HepG2 (cell line): ENCODE results near the gene LHB. TPM values are rescaled to one million over a fixed set of nuclear protein-coding genes. Genes with fewer than 3 reads are reported as not detected.

Source experiments
- ATAC-seq: fragments of 200-7000 bp; cut with Tn5 transposase; 3 replicates; pipeline ENCODE4 v1.9.1; 2020; ENCODE audit warnings: mild to moderate bottlenecking, moderate library complexity
- BruUV-seq: library from RNA; stranded (reverse); fragments of 400-500 nt; replicated peaks from 2 replicates; lab custom pipeline; 2021; lab: Mats Ljungman, UMichigan
- CTCF ChIA-PET: fragments of 300-600 bp; formaldehyde crosslinking; extraction: SDS; loops from one replicate; lab custom pipeline; 2021; ENCODE audit warnings: low total read pairs, inconsistent platforms, low intra/inter-chr PET ratio; lab: Yijun Ruan, JAX
- POLR2A ChIA-PET: fragments of 350-600 bp; sonication (Branson Sonifier 250); formaldehyde crosslinking; loops from one replicate; lab custom pipeline; 2020; ENCODE audit warnings: antibody characterized with exemption, inconsistent platforms; lab: Yijun Ruan, JAX
- DNase-seq: peaks from one replicate; pipeline ENCODE4 v3.0.0-alpha.2; 2015; ENCODE audit warnings: low spot score
- FAIRE-seq: peaks from 3 replicates; lab custom pipeline; 2011; peaks lifted over from hg19 to GRCh38; lab: Jason Lieb, UNC
- H2AFZ ChIP-seq: one replicate; pipeline ENCODE4 v1.6.1; 2011; ENCODE audit warnings: low read length, inconsistent platforms
- H3K27ac ChIP-seq: fragments of 300-600 bp; 3 replicates; pipeline ENCODE4 v1.8.0; 2011; ENCODE audit warnings: mixed run types, mild to moderate bottlenecking, mixed read lengths, low read length, inconsistent platforms; ENCODE audit not compliant: insufficient read depth; ENCODE audit errors: extremely low read length
- H3K27me3 ChIP-seq, 2 experiments: fragments of 200-600 bp in 1 of 2; 2 replicates in 1 of 2; 3 replicates in 1 of 2; pipeline versions ENCODE4 v1.6.0 to v1.8.0; 2011; ENCODE audit warnings: low read length in 2 of 2, mild to moderate bottlenecking in 2 of 2, moderate library complexity in 2 of 2, inconsistent platforms in 1 of 2; ENCODE audit not compliant: insufficient read depth in 2 of 2, control insufficient read depth in 1 of 2
- H3K36me3 ChIP-seq, 2 experiments: fragments of 200-600 bp in 1 of 2; replicated peaks in 1 of 2; 2 replicates in 1 of 2; 3 replicates in 1 of 2; pipeline versions ENCODE4 v1.5.1 to v1.8.0; 2011; ENCODE audit warnings: low read length in 2 of 2, inconsistent platforms in 1 of 2; ENCODE audit not compliant: insufficient read depth in 2 of 2, control insufficient read depth in 1 of 2
- H3K4me1 ChIP-seq: 2 replicates; pipeline ENCODE4 v1.5.1; 2012; ENCODE audit warnings: low read length, inconsistent platforms; ENCODE audit not compliant: insufficient read depth
- H3K4me2 ChIP-seq: 2 replicates; pipeline ENCODE4 v1.6.0; 2011; ENCODE audit warnings: low read depth, low read length, inconsistent platforms
- H3K4me3 ChIP-seq, 3 experiments: fragments of 200-600 bp in 1 of 3; sonication (generic), shearing (Covaris generic) in 1 of 3; replicated peaks in 1 of 3; 2 replicates each; pipeline ENCODE4 v1.5.1; 2011 to 2016; ENCODE audit warnings: low read length in 3 of 3, inconsistent platforms in 2 of 3, low read depth in 2 of 3, mild to moderate bottlenecking in 2 of 3, control low read depth in 1 of 3, mixed read lengths in 1 of 3; ENCODE audit not compliant: insufficient read depth in 1 of 3
- H3K79me2 ChIP-seq: one replicate; pipeline ENCODE4 v1.6.1; 2011; ENCODE audit warnings: low read length, inconsistent platforms; ENCODE audit not compliant: insufficient read depth
- H3K9ac ChIP-seq: 2 replicates; pipeline ENCODE4 v1.6.0; 2011; ENCODE audit warnings: mild to moderate bottlenecking, low read depth, low read length, inconsistent platforms; ENCODE audit not compliant: insufficient read depth
- H3K9me3 ChIP-seq: 2 replicates; pipeline ENCODE4 v1.5.1; 2012; ENCODE audit warnings: mild to moderate bottlenecking, low read length
- H4K20me1 ChIP-seq: 2 replicates; pipeline ENCODE4 v1.6.0; 2011; ENCODE audit warnings: inconsistent platforms, mild to moderate bottlenecking, low read length, moderate library complexity; ENCODE audit not compliant: insufficient read depth
- HNRNPLL ChIP-seq: fragments of 200-400 bp; formaldehyde crosslinking; IDR thresholded peaks from 2 replicates; pipeline ENCODE4 v1.6.1; 2017; ENCODE audit warnings: mild to moderate bottlenecking, low read depth, low read length; ENCODE audit not compliant: poor library complexity, severe bottlenecking
- POGK ChIP-seq: sonication (generic); formaldehyde crosslinking; conservative IDR thresholded peaks from 2 replicates; pipeline ENCODE4 v1.8.0; 2022; ENCODE audit warnings: mild to moderate bottlenecking, moderate library complexity, missing genetic modification reagents
- SUZ12 ChIP-seq: fragments of 150-350 bp; IDR thresholded peaks from 2 replicates; pipeline ENCODE4 v1.6.1; 2014; ENCODE audit warnings: low read depth, low read length
- UBTF ChIP-seq: sonication (generic); formaldehyde crosslinking; IDR thresholded peaks from 2 replicates; pipeline ENCODE4 v1.4.0; 2020; ENCODE audit warnings: mild to moderate bottlenecking, missing genetic modification reagents
- YY1 ChIP-seq: IDR thresholded peaks from 2 replicates; pipeline ENCODE4 v1.6.1; 2011; ENCODE audit warnings: low read length, low read depth, moderate library complexity, mild to moderate bottlenecking; ENCODE audit not compliant: insufficient read depth, insufficient replicate concordance
- ZSCAN22 ChIP-seq: sonication (generic); formaldehyde crosslinking; IDR thresholded peaks from 2 replicates; pipeline ENCODE4 v1.4.0; 2020; ENCODE audit warnings: mild to moderate bottlenecking, missing genetic modification reagents
- WGBS: methylation state at CpG from one replicate; pipeline ENCODE4 v1.1.6; 2017; ENCODE audit warnings: low lambda C conversion rate; 5-methylcytosine and 5-hydroxymethylcytosine counted together
- in situ Hi-C: cut with HindIII; loops from 2 replicates; pipeline ENCODE4 v1.10.0; 2017; ENCODE audit warnings: low pct_unique_long_range_greater_than_20kb; ENCODE audit not compliant: extremely low pct_ligation_motif_present
- intact Hi-C: fragments of 100-400 bp; cut with micrococcal nuclease; formaldehyde crosslinking; loops from one replicate; pipeline ENCODE4 v1.10.0; 2022; ENCODE audit not compliant: unreplicated experiment
- polyA plus RNA-seq, 8 experiments: library from polyadenylated mRNA; depleted of rRNA in 3 of 8; stranded (reverse) in 7 of 8; unstranded in 1 of 8; fragments of >200 nt; fragmentation: Illumina TruSeq in 4 of 8; extraction: Trizol in 4 of 8; gene quantifications; 2 replicates each; pipeline versions ENCODE4 v1.2.1 to v1.2.3, GENCODE V29; 2011 to 2016; ENCODE audit warnings: low read depth in 4 of 8, missing spikeins in 1 of 8, mixed read lengths in 1 of 8; ENCODE audit not compliant: insufficient read depth in 1 of 8
- total RNA-seq, 5 experiments: library from RNA; depleted of rRNA; stranded (reverse); fragments of >200 nt; fragmentation: Illumina TruSeq; extraction: Trizol; gene quantifications; 2 replicates each; pipeline ENCODE4 v1.2.3, GENCODE V29; 2016; ENCODE audit warnings: low read depth in 1 of 5
- TF ChIP-seq, protein P1 (sequence below): sonication (generic); formaldehyde crosslinking; IDR thresholded peaks from 2 replicates; pipeline ENCODE4 v1.5.0; 2020; ENCODE audit warnings: mild to moderate bottlenecking, missing genetic modification reagents, moderate library complexity
- TF ChIP-seq, protein P2 (sequence below): sonication (generic); formaldehyde crosslinking; IDR thresholded peaks from 2 replicates; pipeline ENCODE4 v1.4.0; 2020; ENCODE audit warnings: mild to moderate bottlenecking, missing genetic modification reagents, borderline replicate concordance

Gene LHB
- total and polyA plus RNA-seq, 2 of the 13 experiments (the other 11 are each of a cell fraction or from before 2014, with no cell fraction given), result not detected

DNA sequence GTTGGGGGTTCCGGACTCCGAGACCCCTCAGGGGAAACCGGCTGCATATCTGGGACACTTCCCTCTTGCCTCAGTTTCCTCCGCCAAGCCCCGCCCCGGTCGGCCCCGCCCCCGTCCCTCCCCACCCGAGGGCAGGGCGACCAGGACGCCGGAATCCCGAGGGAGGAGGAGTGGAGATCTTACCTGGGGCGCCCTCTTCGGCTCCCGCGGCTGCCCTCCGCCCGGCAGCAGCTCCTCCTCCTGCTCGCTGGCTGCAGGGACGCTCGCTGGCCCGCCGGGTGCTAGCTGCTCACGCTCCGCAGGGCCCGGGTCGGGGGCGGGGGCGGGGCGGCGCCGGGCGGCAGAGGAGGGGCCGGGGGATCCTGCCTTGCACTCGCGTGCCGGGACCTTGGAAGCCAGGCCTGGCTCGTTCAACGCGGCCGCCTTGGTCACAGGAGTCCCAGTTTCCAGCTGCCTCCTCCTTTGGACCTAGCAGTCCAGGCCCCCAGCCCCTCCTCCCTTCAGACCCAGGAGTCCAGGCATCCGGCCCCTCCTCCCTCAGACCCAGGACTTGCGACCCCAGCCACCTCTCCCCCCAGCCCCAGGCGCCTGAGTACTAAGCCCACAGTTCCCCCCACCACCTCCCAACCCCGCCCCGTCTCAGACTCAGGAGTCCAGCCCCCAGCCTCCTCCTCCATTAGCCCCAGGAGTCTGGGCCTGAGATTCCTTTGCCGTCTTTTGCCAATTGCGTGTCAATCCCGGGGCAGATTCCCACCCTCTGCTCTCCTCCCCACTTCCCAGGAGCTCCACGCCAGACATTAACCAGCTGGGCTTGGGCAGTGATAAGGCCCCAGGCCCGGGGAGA lies 48.1 kb upstream of the LHB start, which contains the start of gene NTF4:
Gene NTF4 (minus strand): TSS at position 51 of the 844 bp plus-strand sequence. CDS start 2,821 bp downstream, outside the sequence.
- Histone ChIP-seq H3K27ac (no peak within 1 kb of the TSS), H3K79me2 (no peaks in the 10 kb centered on the region), H3K4me2 (peak within 1 kb of the TSS; percentile 39; the same call in 1 of the 2 replicates), H3K9me3 (no peaks in the 10 kb centered on the region), H3K4me1 (peaks cover 8% of the 10 kb centered on the region; the same call in 1 of the 2 replicates), H3K36me3 (no peaks in the 10 kb centered on the region), H2AFZ (no peak within 1 kb of the TSS), H3K27me3 (peaks cover 1 to 44% of the 10 kb centered on the region in 2 experiments; a peak in 4 of 5 replicates), H3K9ac (no peak within 1 kb of the TSS), H4K20me1 (no peaks in the 10 kb centered on the region), H3K4me3 (peak within 1 kb of the TSS in 2 of 3 experiments; percentile 21 to 46; a peak in 2 of 6 replicates)
- ChIA-PET CTCF (no interaction called here), POLR2A (interaction anchor here (0.5 to 1.0 kb wide), 2 partner anchors 8 to 159 kb away, joined by 3 to 5 read pairs; no protein-coding TSS in a partner anchor)
- in situ Hi-C loops (no loop called here), intact Hi-C loops (no loop called here)
- FAIRE-seq (no peak), ATAC-seq (peak; percentile 83), DNase-seq (peak; percentile 20)
- WGBS, result 17% methylated on average over 10 of the region's 53 CpGs
- TF ChIP-seq SUZ12, result no peak
- TF ChIP-seq, protein P1, sequence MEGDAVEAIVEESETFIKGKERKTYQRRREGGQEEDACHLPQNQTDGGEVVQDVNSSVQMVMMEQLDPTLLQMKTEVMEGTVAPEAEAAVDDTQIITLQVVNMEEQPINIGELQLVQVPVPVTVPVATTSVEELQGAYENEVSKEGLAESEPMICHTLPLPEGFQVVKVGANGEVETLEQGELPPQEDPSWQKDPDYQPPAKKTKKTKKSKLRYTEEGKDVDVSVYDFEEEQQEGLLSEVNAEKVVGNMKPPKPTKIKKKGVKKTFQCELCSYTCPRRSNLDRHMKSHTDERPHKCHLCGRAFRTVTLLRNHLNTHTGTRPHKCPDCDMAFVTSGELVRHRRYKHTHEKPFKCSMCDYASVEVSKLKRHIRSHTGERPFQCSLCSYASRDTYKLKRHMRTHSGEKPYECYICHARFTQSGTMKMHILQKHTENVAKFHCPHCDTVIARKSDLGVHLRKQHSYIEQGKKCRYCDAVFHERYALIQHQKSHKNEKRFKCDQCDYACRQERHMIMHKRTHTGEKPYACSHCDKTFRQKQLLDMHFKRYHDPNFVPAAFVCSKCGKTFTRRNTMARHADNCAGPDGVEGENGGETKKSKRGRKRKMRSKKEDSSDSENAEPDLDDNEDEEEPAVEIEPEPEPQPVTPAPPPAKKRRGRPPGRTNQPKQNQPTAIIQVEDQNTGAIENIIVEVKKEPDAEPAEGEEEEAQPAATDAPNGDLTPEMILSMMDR (CRISPR knock-in tag), result peak; percentile 28; the same call in 1 of the 2 replicates
- peak; percentile 4 for TF ChIP-seq HNRNPLL
- TF ChIP-seq POGK, result 0 out of 2 replicates have a peak, but pooled peaks have one; percentile 19
- 0 out of 2 replicates have a peak, but pooled peaks have one; percentile 5 for TF ChIP-seq ZSCAN22 (CRISPR knock-in tag)
- TF ChIP-seq YY1, result no peak
- TF ChIP-seq UBTF (CRISPR knock-in tag), result peak; percentile 51; the same call in 1 of the 2 replicates
- TF ChIP-seq, protein P2, sequence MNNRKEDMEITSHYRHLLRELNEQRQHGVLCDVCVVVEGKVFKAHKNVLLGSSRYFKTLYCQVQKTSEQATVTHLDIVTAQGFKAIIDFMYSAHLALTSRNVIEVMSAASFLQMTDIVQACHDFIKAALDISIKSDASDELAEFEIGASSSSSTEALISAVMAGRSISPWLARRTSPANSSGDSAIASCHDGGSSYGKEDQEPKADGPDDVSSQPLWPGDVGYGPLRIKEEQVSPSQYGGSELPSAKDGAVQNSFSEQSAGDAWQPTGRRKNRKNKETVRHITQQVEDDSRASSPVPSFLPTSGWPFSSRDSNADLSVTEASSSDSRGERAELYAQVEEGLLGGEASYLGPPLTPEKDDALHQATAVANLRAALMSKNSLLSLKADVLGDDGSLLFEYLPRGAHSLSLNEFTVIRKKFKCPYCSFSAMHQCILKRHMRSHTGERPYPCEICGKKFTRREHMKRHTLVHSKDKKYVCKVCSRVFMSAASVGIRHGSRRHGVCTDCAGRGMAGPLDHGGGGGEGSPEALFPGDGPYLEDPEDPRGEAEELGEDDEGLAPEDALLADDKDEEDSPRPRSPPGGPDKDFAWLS (CRISPR knock-in tag), result no peak
- no TSS peak for BruUV-seq
